GM18870 (cell line): ENCODE data around the gene PAX1.

Source experiments
- ATAC-seq: cut with Tn5 transposase; IDR thresholded peaks from one replicate; pipeline ENCODE4 v1.9.1; 2021; ENCODE audit warnings: moderate library complexity; ENCODE audit not compliant: unreplicated experiment

The PAX1 gene

GRCh38 chr20:21725892-21726291, 20.4 kb downstream of the PAX1 start:
- ATAC-seq, result no peak

- no peak for ATAC-seq
Observed at GRCh38 chr20:21729316-21729715, 23.9 kb downstream of the PAX1 start.

- ATAC-seq, result no peak
Observed at GRCh38 chr20:21739161-21739560, 33.7 kb downstream of the PAX1 start.

GRCh38 chr20:21739682-21740081, 34.2 kb downstream of the PAX1 start:
- no peak for ATAC-seq

- ATAC-seq, result no peak
Observed at GRCh38 chr20:21741266-21741665, 35.8 kb downstream of the PAX1 start.

- no peak for ATAC-seq
Observed at GRCh38 chr20:21762646-21763045, 57.2 kb downstream of the PAX1 start.

- ATAC-seq, result no peak
Observed at GRCh38 chr20:21767200-21767738, 61.8 kb downstream of the PAX1 start.

- ATAC-seq, result no peak
Observed at GRCh38 chr20:21767739-21768223, 62.3 kb downstream of the PAX1 start.
